IPS-NIHi7 (cell line): ENCODE results near the gene MREG.
A peak's percentile ranks its signal among the peaks of the same experiment; 100 is the strongest.

Source experiments
- DNase-seq: peaks from one replicate; pipeline ENCODE4 v3.0.0; 2012; ENCODE audit warnings: mixed read lengths; ENCODE audit errors: extremely low spot score

The MREG gene

GRCh38 chr2:216013080-216013909, at the start of gene MREG:
TSS of gene MREG (minus strand) at chr2:216013551. CDS start at chr2:216013327, 224 bp downstream.
- peak; percentile 96 for DNase-seq

- DNase-seq, result no peak
Measured at GRCh38 chr2:216059233-216059834, 46.0 kb upstream of the MREG start.

- DNase-seq, result no peak
Measured at GRCh38 chr2:216057688-216058193, 44.4 kb upstream of the MREG start.

GRCh38 chr2:216056739-216057138, 43.4 kb upstream of the MREG start:
- no peak for DNase-seq

- no peak for DNase-seq
Measured at GRCh38 chr2:216055680-216056079, 42.3 kb upstream of the MREG start.

- no peak for DNase-seq
Measured at GRCh38 chr2:216052420-216052819, 39.1 kb upstream of the MREG start.

- no peak for DNase-seq
Measured at GRCh38 chr2:216051350-216051749, 38.0 kb upstream of the MREG start.

GRCh38 chr2:216049452-216049851, 36.1 kb upstream of the MREG start:
- no peak for DNase-seq

- DNase-seq, result no peak
Measured at GRCh38 chr2:216047397-216047796, 34.0 kb upstream of the MREG start.

- DNase-seq, result no peak
Measured at GRCh38 chr2:216044883-216045486, 31.6 kb upstream of the MREG start.

GRCh38 chr2:216043949-216044348, 30.6 kb upstream of the MREG start:
- DNase-seq, result no peak

GRCh38 chr2:216041438-216041837, 28.1 kb upstream of the MREG start:
- no peak for DNase-seq

- no peak for DNase-seq
Measured at GRCh38 chr2:216039918-216040317, 26.6 kb upstream of the MREG start.

GRCh38 chr2:216034065-216034464, 20.7 kb upstream of the MREG start:
- peak; percentile 84 for DNase-seq

GRCh38 chr2:216033403-216033802, 20.1 kb upstream of the MREG start:
- DNase-seq, result no peak

GRCh38 chr2:216031960-216032689, 18.8 kb upstream of the MREG start:
- DNase-seq, result no peak

- DNase-seq, result no peak
Measured at GRCh38 chr2:216030216-216030615, 16.9 kb upstream of the MREG start.

GRCh38 chr2:216029416-216030129, 16.2 kb upstream of the MREG start:
- DNase-seq, result no peak

GRCh38 chr2:216024779-216025336, 11.5 kb upstream of the MREG start:
- DNase-seq, result no peak

GRCh38 chr2:216023055-216023648, 9.8 kb upstream of the MREG start:
- peak; percentile 76 for DNase-seq
